K562 (cell line): ENCODE measurements around the gene SPG21. TPM values are rescaled to one million over a fixed set of nuclear protein-coding genes. Genes with fewer than 3 reads are reported as not detected.
A peak's percentile ranks its signal among the peaks of the same experiment; 100 is the strongest.

ENCODE experiments used
- BHLHE40 ChIP-seq: IDR thresholded peaks from 2 replicates; pipeline ENCODE4 v1.6.1; 2011; ENCODE audit warnings: low read length, improper control_type of control experiment
- BRD9 ChIP-seq: fragments of 450-650 bp; IDR thresholded peaks from 2 replicates; pipeline ENCODE4 v1.6.1; 2018; ENCODE audit warnings: low read depth; ENCODE audit not compliant: partially characterized antibody
- BRF1 ChIP-seq: IDR thresholded peaks from 3 replicates; pipeline ENCODE4 v1.6.1; 2011; ENCODE audit warnings: borderline replicate concordance, mild to moderate bottlenecking; ENCODE audit not compliant: insufficient read length; ENCODE audit errors: extremely low read depth
- CSDE1 ChIP-seq, 2 experiments: fragments of 450-650 bp; IDR thresholded peaks; 2 replicates each; pipeline ENCODE4 v1.6.1; 2016; ENCODE audit warnings: mild to moderate bottlenecking in 1 of 2
- DACH1 ChIP-seq: fragments of 450-650 bp; IDR thresholded peaks from 2 replicates; pipeline ENCODE4 v1.6.1; 2018; ENCODE audit not compliant: partially characterized antibody
- DDX20 ChIP-seq: fragments of 450-650 bp; IDR thresholded peaks from 2 replicates; pipeline ENCODE4 v1.6.1; 2016; ENCODE audit warnings: missing genetic modification characterization, low read depth, mild to moderate bottlenecking, missing compliant biosample characterization, moderate library complexity
- GATAD2B ChIP-seq: fragments of 450-650 bp; IDR thresholded peaks from 2 replicates; pipeline ENCODE4 v1.6.1; 2017; ENCODE audit warnings: mild to moderate bottlenecking, borderline replicate concordance
- MITF ChIP-seq: IDR thresholded peaks from 2 replicates; pipeline ENCODE4 v1.6.1; 2014; ENCODE audit warnings: antibody characterized with exemption
- RBM25 ChIP-seq: fragments of 200-400 bp; formaldehyde crosslinking; IDR thresholded peaks from 2 replicates; pipeline ENCODE4 v1.6.1; 2018; ENCODE audit warnings: low read length, low read depth, moderate library complexity; ENCODE audit not compliant: severe bottlenecking
- RNF2 ChIP-seq: sonication (generic); IDR thresholded peaks from 2 replicates; pipeline ENCODE4 v1.6.1; 2016
- polyA plus RNA-seq, 8 experiments: library from polyadenylated mRNA; depleted of rRNA in 4 of 8; stranded (reverse) in 5 of 8; unstranded in 3 of 8; fragments of >200 nt; fragmentation: Nextera tagmentation in 2 of 8; fragmentation: Illumina TruSeq in 1 of 8; extraction: Ambion mirVana in 2 of 8; extraction: Trizol in 1 of 8; gene quantifications; 2 replicates each; pipeline versions ENCODE4 v1.2.1 to v1.2.3, GENCODE V29; 2011 to 2014; ENCODE audit warnings: inconsistent platforms in 1 of 8, missing spikeins in 1 of 8
- total RNA-seq, 7 experiments: library from RNA; depleted of rRNA in 6 of 7; stranded (reverse); fragments of >200 nt in 6 of 7; fragmentation: Illumina TruSeq in 2 of 7; extraction: Trizol in 2 of 7; gene quantifications; 2 replicates each; pipeline versions ENCODE4 v1.2.1 to v1.2.3, GENCODE V29; 2011 to 2021; ENCODE audit warnings: low replicate concordance in 1 of 7
- TF ChIP-seq, protein P1 (sequence below), 2 experiments: fragments of 450-650 bp; IDR thresholded peaks; 2 replicates each; pipeline ENCODE4 v1.6.1; 2018; ENCODE audit warnings: mild to moderate bottlenecking in 2 of 2, low read depth in 1 of 2; ENCODE audit not compliant: partially characterized antibody in 2 of 2
- TF ChIP-seq, protein P2 (sequence below): fragments of 250-450 bp; sonication (Bioruptor Pico); IDR thresholded peaks from 2 replicates; pipeline ENCODE4 v1.4.0; 2020; ENCODE audit warnings: mild to moderate bottlenecking
- TF ChIP-seq, protein P3 (sequence below): fragments of 250-450 bp; sonication (Bioruptor Pico); IDR thresholded peaks from 2 replicates; pipeline ENCODE4 v1.4.0; 2020

SPG21 gene
- total and polyA plus RNA-seq, 9 of the 15 experiments (the other 6 are each of a cell fraction or from before 2014, with no cell fraction given) = 22.8 to 98.8 (median 65.1) TPM

GRCh38 chr15:64925335-64926330 lies 64.1 kb downstream of the SPG21 start (continued):
- TF ChIP-seq, protein P1, sequence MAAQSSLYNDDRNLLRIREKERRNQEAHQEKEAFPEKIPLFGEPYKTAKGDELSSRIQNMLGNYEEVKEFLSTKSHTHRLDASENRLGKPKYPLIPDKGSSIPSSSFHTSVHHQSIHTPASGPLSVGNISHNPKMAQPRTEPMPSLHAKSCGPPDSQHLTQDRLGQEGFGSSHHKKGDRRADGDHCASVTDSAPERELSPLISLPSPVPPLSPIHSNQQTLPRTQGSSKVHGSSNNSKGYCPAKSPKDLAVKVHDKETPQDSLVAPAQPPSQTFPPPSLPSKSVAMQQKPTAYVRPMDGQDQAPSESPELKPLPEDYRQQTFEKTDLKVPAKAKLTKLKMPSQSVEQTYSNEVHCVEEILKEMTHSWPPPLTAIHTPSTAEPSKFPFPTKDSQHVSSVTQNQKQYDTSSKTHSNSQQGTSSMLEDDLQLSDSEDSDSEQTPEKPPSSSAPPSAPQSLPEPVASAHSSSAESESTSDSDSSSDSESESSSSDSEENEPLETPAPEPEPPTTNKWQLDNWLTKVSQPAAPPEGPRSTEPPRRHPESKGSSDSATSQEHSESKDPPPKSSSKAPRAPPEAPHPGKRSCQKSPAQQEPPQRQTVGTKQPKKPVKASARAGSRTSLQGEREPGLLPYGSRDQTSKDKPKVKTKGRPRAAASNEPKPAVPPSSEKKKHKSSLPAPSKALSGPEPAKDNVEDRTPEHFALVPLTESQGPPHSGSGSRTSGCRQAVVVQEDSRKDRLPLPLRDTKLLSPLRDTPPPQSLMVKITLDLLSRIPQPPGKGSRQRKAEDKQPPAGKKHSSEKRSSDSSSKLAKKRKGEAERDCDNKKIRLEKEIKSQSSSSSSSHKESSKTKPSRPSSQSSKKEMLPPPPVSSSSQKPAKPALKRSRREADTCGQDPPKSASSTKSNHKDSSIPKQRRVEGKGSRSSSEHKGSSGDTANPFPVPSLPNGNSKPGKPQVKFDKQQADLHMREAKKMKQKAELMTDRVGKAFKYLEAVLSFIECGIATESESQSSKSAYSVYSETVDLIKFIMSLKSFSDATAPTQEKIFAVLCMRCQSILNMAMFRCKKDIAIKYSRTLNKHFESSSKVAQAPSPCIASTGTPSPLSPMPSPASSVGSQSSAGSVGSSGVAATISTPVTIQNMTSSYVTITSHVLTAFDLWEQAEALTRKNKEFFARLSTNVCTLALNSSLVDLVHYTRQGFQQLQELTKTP (IDR thresholded peaks at IDR 0.05; ENCODE audit: low read depth in 1 of 2, partially characterized antibody in 2 of 2) = no peak
- TF ChIP-seq GATAD2B (no peak), RBM25 (no peak), BRF1 (no peak), MITF (no peak), CSDE1 (IDR thresholded peaks at IDR 0.05) (no peak), BRD9 (no peak), DDX20 (no peak), BHLHE40 (no peak), RNF2 (peak; percentile 27; the same call in 1 of the 2 replicates), DACH1 (no peak)
- TF ChIP-seq, protein P2, sequence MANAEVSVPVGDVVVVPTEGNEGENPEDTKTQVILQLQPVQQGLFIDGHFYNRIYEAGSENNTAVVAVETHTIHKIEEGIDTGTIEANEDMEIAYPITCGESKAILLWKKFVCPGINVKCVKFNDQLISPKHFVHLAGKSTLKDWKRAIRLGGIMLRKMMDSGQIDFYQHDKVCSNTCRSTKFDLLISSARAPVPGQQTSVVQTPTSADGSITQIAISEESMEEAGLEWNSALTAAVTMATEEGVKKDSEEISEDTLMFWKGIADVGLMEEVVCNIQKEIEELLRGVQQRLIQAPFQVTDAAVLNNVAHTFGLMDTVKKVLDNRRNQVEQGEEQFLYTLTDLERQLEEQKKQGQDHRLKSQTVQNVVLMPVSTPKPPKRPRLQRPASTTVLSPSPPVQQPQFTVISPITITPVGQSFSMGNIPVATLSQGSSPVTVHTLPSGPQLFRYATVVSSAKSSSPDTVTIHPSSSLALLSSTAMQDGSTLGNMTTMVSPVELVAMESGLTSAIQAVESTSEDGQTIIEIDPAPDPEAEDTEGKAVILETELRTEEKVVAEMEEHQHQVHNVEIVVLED (CRISPR knock-in tag) = no peak
- TF ChIP-seq, protein P3, sequence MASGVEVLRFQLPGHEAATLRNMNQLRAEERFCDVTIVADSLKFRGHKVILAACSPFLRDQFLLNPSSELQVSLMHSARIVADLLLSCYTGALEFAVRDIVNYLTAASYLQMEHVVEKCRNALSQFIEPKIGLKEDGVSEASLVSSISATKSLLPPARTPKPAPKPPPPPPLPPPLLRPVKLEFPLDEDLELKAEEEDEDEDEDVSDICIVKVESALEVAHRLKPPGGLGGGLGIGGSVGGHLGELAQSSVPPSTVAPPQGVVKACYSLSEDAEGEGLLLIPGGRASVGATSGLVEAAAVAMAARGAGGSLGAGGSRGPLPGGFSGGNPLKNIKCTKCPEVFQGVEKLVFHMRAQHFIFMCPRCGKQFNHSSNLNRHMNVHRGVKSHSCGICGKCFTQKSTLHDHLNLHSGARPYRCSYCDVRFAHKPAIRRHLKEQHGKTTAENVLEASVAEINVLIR (CRISPR knock-in tag) = no peak
